Stomach (tissue), 4 donors: ENCODE results near the gene SMIM24.

Source experiments
- EP300 ChIP-seq: sonication (generic); formaldehyde crosslinking; IDR thresholded peaks from one replicate; pipeline ENCODE4 v1.6.1; 2017; ENCODE audit warnings: antibody characterized with exemption
- POLR2A ChIP-seq, 4 donors: fragments of 450-650 bp; IDR thresholded peaks; one replicate each; pipeline ENCODE4 v1.6.1; 2016; ENCODE audit warnings: antibody characterized with exemption in 4 of 4, control low read depth in 2 of 4, mild to moderate bottlenecking in 1 of 4, moderate library complexity in 1 of 4
- POLR2AphosphoS5 ChIP-seq, 3 donors: sonication (generic); formaldehyde crosslinking; IDR thresholded peaks; one replicate each; pipeline ENCODE4 v1.6.1; 2016; ENCODE audit warnings: antibody characterized with exemption in 3 of 3
- TF ChIP-seq, protein P1 (sequence below), 7 experiments: fragments of 450-650 bp in 4 of 7; fragments of 200-600 bp in 3 of 7; sonication (generic) in 3 of 7; IDR thresholded peaks; one replicate each; pipeline ENCODE4 v1.5.1; 2016 to 2019; ENCODE audit warnings: antibody characterized with exemption in 7 of 7, control low read depth in 2 of 7, mild to moderate bottlenecking in 1 of 7

DNA sequence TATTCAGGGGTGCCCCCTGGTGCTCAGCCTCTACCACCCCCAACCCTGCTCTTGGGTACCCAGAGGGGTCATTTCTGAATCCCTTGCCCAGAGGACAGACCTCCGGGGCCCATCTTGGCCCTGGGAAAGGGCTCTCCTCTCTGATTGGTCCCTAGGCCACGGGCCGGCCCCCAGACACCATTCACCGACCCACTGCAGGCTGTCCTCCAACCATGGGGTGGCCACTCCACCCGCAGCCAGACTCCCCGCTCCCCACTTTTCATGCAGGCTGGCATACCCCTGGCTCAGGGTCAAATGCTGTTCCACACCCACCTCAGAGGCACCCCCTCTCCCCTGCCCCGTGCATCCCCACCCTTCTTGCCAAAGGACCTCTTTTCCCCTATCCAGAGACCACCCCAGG, 14.8 kb downstream of the SMIM24 start:
- TF ChIP-seq, protein P1, sequence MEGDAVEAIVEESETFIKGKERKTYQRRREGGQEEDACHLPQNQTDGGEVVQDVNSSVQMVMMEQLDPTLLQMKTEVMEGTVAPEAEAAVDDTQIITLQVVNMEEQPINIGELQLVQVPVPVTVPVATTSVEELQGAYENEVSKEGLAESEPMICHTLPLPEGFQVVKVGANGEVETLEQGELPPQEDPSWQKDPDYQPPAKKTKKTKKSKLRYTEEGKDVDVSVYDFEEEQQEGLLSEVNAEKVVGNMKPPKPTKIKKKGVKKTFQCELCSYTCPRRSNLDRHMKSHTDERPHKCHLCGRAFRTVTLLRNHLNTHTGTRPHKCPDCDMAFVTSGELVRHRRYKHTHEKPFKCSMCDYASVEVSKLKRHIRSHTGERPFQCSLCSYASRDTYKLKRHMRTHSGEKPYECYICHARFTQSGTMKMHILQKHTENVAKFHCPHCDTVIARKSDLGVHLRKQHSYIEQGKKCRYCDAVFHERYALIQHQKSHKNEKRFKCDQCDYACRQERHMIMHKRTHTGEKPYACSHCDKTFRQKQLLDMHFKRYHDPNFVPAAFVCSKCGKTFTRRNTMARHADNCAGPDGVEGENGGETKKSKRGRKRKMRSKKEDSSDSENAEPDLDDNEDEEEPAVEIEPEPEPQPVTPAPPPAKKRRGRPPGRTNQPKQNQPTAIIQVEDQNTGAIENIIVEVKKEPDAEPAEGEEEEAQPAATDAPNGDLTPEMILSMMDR (IDR thresholded peaks at IDR 0.05): no peak
- TF ChIP-seq POLR2A (IDR thresholded peaks at IDR 0.05) (no peak), POLR2AphosphoS5 (IDR thresholded peaks at IDR 0.05) (no peak), EP300 (no peak)
